ENCODE measurements around the gene LSM7.

The LSM7 gene

DNA sequence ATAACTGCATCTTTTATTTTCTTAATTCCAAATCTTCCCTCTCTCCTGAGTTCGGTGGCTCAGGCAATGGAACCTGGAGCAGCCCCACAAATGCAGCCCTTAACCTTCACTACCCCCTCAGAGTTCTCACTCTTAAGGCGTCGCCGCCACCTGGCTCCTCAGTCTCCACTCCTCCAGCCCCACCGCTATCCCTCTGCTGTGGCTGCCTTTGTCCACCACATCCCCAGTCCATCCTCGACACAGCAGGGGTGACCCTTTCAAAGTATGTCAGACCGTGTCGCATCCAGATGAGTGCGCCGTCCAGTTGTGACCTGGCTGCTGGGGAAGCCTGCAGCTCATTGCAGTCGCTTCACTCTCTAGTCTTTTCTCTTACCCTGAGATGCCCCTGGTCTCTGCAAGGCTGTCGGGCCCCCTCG, 1.1 kb upstream of the LSM7 start:
- Histone ChIP-seq H3K4me3 (ENCODE audit: low read depth, low read length) (peak overlapping the region; percentile 96), H3K36me3 (peaks cover 35% of the 10 kb centered on the region), H3K4me1 (peaks cover 33% of the 10 kb centered on the region), H3K27me3 (no peaks in the 10 kb centered on the region), H3K9me3 (no peaks in the 10 kb centered on the region)
- no peak for DNase-seq
- TF ChIP-seq, protein P1, sequence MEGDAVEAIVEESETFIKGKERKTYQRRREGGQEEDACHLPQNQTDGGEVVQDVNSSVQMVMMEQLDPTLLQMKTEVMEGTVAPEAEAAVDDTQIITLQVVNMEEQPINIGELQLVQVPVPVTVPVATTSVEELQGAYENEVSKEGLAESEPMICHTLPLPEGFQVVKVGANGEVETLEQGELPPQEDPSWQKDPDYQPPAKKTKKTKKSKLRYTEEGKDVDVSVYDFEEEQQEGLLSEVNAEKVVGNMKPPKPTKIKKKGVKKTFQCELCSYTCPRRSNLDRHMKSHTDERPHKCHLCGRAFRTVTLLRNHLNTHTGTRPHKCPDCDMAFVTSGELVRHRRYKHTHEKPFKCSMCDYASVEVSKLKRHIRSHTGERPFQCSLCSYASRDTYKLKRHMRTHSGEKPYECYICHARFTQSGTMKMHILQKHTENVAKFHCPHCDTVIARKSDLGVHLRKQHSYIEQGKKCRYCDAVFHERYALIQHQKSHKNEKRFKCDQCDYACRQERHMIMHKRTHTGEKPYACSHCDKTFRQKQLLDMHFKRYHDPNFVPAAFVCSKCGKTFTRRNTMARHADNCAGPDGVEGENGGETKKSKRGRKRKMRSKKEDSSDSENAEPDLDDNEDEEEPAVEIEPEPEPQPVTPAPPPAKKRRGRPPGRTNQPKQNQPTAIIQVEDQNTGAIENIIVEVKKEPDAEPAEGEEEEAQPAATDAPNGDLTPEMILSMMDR (IDR thresholded peaks at IDR 0.05; ENCODE audit: low read depth, low read length) = no peak

DNA sequence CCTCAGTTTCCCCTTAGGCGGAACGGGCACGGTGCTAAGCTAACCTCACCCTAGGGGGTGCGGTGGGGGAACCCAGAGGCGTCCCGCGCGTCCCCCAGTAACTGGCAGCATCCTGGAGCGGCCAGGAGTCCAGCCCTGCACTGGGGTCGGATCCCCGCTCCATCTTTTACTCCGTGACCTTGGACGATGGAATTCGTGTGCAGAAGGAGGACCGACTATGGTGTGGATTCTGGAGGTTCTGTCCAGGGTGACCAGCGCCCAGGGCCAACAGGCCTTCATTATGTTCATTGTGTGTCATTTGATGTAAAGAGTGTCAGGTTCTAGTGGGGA, 728 bp upstream of the LSM7 start:
- peaks cover 35% of the 10 kb centered on the region for H3K36me3 ChIP-seq
- no peaks in the 10 kb centered on the region for H3K9me3 ChIP-seq
- H3K27me3 ChIP-seq = no peaks in the 10 kb centered on the region
- TF ChIP-seq, protein P1 (IDR thresholded peaks at IDR 0.05; ENCODE audit: low read depth, low read length) = no peak
- H3K4me3 ChIP-seq (ENCODE audit: low read depth, low read length) = peak overlapping the region; percentile 96
- H3K4me1 ChIP-seq = peaks cover 33% of the 10 kb centered on the region
- no peak for DNase-seq

DNA sequence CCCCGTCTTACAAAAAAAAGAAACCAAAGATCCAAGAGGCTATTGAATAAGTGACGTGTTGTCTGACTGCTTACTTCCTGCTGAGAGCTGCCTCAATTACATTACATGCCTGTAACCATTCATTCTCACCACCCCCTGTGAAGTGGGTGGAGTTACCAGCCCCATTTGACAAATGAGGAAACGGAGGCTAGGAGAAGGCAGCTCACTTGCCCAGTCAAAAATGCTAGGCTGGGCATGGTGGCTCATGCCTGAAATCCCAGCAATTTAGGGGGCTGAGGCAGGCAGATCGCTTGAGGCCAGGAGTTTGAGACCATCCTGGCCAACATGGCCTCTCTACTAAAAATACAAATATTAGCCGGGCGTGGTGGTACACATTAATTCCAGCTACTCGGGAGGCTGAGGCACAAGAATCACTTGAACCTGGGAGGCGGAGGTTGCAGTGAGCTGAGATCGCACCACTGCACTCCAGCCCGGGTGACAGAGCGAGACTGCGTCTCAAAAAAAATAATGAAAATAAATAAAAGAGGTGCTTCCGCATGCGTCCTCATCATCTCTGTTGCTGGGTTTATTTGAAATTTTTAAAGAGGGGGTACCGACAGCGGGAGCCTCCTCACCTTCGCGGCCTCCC, 499 bp downstream of the LSM7 start:
- Histone ChIP-seq H3K9me3 (no peaks in the 10 kb centered on the region), H3K36me3 (peaks cover 41% of the 10 kb centered on the region), H3K27me3 (no peaks in the 10 kb centered on the region), H3K4me3 (ENCODE audit: low read depth, low read length) (peak overlapping the region; percentile 96), H3K4me1 (peaks cover 28% of the 10 kb centered on the region)
- TF ChIP-seq, protein P1 (IDR thresholded peaks at IDR 0.05; ENCODE audit: low read depth, low read length) = no peak
- no peak for DNase-seq

DNA sequence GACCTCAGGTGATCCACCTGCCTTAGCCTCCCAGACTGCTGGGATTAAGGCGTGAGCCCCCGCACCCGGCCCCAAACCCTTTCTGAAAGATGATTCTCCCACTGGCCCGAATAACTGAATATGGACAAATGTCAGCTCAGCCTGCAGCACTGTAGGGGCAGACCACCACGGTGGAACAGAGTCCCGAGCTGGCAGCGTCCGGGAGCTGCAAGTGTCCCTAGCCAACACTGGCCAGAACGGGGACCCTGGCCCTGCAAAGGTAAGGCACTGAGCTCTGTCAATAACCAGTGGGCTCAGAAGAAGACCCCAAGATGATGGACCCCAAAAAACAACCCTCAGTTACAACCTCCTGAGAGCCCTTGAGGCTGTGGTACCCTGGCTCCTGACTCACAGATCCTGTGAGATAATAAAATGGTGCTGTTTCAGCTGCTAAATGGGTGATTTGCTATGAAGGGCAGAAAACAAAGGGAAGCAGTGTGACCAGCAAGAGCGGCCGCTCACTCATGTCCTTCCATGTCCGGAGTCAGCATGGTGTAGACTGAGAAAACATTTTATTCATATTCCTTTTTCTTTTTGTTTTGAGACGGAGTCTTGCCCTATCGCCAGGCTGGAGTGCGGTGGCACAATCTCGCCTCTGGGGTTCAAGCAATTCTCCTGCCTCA, 1.6 kb downstream of the LSM7 start:
- H3K4me3 ChIP-seq (ENCODE audit: low read depth, low read length) = no peak overlapping the region; the same call in 1 of the 2 replicates
- TF ChIP-seq, protein P1 (IDR thresholded peaks at IDR 0.05; ENCODE audit: low read depth, low read length) = no peak
- peaks cover 50% of the 10 kb centered on the region for H3K36me3 ChIP-seq

DNA sequence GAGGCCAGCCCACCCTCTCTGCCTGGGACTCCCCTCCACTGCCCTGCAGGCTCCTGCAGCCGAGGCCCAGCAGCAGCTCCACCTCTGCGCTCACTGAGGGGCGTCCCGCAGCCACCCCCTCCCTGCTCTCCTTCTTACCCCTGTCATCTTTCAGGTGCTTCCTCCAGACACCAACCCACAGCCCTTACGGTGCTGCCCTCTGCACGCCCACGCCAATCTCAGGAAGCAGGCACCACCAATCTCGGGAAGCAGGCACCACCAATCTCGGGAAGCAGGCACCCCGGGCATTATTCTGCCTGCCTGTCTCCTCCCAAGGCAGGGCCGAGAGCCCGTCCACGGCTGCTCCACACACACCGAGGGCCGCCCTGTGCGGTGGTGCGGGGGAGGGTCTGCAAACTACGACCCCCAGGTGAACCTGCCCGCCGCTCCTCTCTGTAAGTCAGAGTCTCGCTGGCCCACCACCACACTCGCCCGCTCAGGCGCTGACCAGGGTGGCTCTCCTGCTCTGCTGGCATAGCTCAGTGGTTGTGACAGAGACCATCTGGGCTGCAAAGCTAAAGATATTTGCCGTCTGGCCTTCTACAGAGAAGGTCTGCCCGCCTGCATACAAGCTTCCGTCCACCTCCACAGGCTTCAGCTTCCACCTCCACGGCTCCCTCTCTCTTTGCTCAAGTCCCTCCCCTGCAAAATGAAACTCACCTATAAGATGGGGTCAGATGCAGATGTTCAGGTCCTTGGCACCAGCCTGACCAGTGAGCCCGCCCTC, 2.9 kb downstream of the LSM7 start:
- DNase-seq = no peak
- Histone ChIP-seq H3K27me3 (no peaks in the 10 kb centered on the region), H3K4me1 (peaks cover 7% of the 10 kb centered on the region), H3K36me3 (peaks cover 56% of the 10 kb centered on the region), H3K9me3 (no peaks in the 10 kb centered on the region), H3K4me3 (ENCODE audit: low read depth, low read length) (no peak overlapping the region)
- TF ChIP-seq, protein P1 (IDR thresholded peaks at IDR 0.05; ENCODE audit: low read depth, low read length) = no peak

More for the DNA sequence above, 1.6 kb downstream of the LSM7 start:
- Histone ChIP-seq H3K4me1 (peaks cover 21% of the 10 kb centered on the region), H3K9me3 (no peaks in the 10 kb centered on the region), H3K27me3 (no peaks in the 10 kb centered on the region)
- DNase-seq = no peak

All from BE2C (cell line).